ENCODE results near the gene VAC14. TPM values are rescaled to one million over a fixed set of nuclear protein-coding genes. Genes with fewer than 3 reads are reported as not detected.

VAC14 gene
- total RNA-seq, 1 experiment from 2014 or later = 35.3 TPM

GRCh38 chr16:70679671-70680494 lies 121.1 kb downstream of the VAC14 start:
- ChIA-PET CTCF (interaction anchor here (3.4 kb wide), 1 partner anchor 91 kb away, joined by 19 read pairs; no protein-coding TSS in a partner anchor), POLR2A (no interaction called here), RAD21 (ENCODE audit: low non-redundant PET in 1 of 2, low total read pairs in 2 of 2, uncharacterized antibody in 2 of 2, unreplicated experiment in 2 of 2) (interaction anchor here in 1 of 2 experiments (0.6 kb wide), 1 partner anchor 91 kb away, joined by 3 read pairs; no protein-coding TSS in a partner anchor)
- H4K20me1 ChIP-seq (ENCODE audit: insufficient read depth) = no peaks in the 10 kb centered on the region
- H3K4me3 ChIP-seq (replicated peaks in 1 of 2; ENCODE audit: low read depth in 1 of 2, low read length in 2 of 2) = no peak overlapping the region
- peak; percentile 74 for ATAC-seq
- intact Hi-C loops (cut with micrococcal nuclease) = loop anchor here (1.0 kb wide), 1 partner anchor 91 kb away; no protein-coding TSS in a partner anchor
- H2AFZ ChIP-seq (ENCODE audit: low read depth, low read length, poor library complexity, severe bottlenecking) = no peak overlapping the region
- peaks cover 48% of the 10 kb centered on the region for H3K79me2 ChIP-seq (ENCODE audit: insufficient read depth, low read length)
- H3K4me1 ChIP-seq (ENCODE audit: control insufficient read depth in 1 of 2, insufficient read depth in 2 of 2, low read length in 2 of 2) = peaks cover 5 to 14% of the 10 kb centered on the region in 2 experiments; a peak in 3 of 4 replicates
- no peak overlapping the region for H3K9ac ChIP-seq (ENCODE audit: low read length)
- no peak for DNase-seq (ENCODE audit: low read depth, low spot score)
- H3K9me2 ChIP-seq (ENCODE audit: insufficient read depth) = no peaks in the 10 kb centered on the region
- H3K9me3 ChIP-seq (ENCODE audit: control insufficient read depth in 1 of 2, insufficient read depth in 1 of 2, low read depth in 1 of 2, low read length in 2 of 2) = no peaks in the 10 kb centered on the region
- no TSS peak for BruUV-seq (replicated peaks)
- H3K27me3 ChIP-seq (ENCODE audit: insufficient read depth, low read length) = no peaks in the 10 kb centered on the region
- no peak overlapping the region; the same call in 1 of the 2 replicates for H3K27ac ChIP-seq (ENCODE audit: low read depth, low read length)
- H3K36me3 ChIP-seq (ENCODE audit: control insufficient read depth in 1 of 2, insufficient read depth in 2 of 2, low read length in 2 of 2) = peaks cover 13 to 27% of the 10 kb centered on the region in 2 experiments; a peak in 3 of 4 replicates
- TF ChIP-seq CTCF (IDR thresholded peaks at IDR 0.05 in 2 of 3, conservative IDR thresholded peaks at IDR 0.05 in 1 of 3; ENCODE audit: borderline replicate concordance in 1 of 3, insufficient read depth in 1 of 3, low read depth in 2 of 3, low read length in 2 of 3) (peak in 1 of 3 experiments; percentile 40; a peak in 3 of 6 replicates), TCF7L2 (IDR thresholded peaks at IDR 0.05; ENCODE audit: borderline replicate concordance, extremely low read depth, insufficient read depth, insufficient read length) (no peak)
- no peak overlapping the region for H3K4me2 ChIP-seq (ENCODE audit: low read length)
